ENCODE results near the gene HSPA1L.
A peak's percentile ranks its signal among the peaks of the same experiment; 100 is the strongest.
"Not testable (repeated sequence)": the region's sequence is repeated elsewhere in the genome, so short reads cannot be mapped to it uniquely, and the experiment has no call there.

The HSPA1L gene

DNA sequence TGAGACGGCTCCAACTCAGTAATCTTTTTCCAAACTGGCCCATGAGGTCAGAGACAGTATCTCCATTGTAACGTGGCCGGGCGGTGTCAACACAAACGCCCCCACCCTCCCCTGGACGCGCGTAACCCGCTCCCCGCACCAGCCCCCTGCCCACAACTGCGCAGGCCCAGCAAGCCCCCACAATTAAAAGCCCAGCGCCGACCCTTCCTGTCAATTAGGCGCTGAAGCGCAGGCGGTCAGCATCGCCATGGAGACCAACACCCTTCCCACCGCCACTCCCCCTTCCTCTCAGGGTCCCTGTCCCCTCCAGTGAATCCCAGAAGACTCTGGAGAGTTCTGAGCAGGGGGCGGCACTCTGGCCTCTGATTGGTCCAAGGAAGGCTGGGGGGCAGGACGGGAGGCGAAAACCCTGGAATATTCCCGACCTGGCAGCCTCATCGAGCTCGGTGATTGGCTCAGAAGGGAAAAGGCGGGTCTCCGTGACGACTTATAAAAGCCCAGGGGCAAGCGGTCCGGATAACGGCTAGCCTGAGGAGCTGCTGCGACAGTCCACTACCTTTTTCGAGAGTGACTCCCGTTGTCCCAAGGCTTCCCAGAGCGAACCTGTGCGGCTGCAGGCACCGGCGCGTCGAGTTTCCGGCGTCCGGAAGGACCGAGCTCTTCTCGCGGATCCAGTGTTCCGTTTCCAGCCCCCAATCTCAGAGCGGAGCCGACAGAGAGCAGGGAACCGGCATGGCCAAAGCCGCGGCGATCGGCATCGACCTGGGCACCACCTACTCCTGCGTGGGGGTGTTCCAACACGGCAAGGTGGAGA, at the start of gene HSPA1L, which contains the start of gene HSPA1A:
Gene HSPA1L, minus strand, starts transcription at position 259 of the 814 bp plus-strand sequence. CDS start 3,311 bp downstream, outside the sequence.
Gene HSPA1A, plus strand, starts transcription at position 519 of the 814 bp plus-strand sequence. Its CDS starts 214 bp downstream, at position 733.
- DNase-seq (ENCODE audit: low read depth), result peak; percentile 94

DNA sequence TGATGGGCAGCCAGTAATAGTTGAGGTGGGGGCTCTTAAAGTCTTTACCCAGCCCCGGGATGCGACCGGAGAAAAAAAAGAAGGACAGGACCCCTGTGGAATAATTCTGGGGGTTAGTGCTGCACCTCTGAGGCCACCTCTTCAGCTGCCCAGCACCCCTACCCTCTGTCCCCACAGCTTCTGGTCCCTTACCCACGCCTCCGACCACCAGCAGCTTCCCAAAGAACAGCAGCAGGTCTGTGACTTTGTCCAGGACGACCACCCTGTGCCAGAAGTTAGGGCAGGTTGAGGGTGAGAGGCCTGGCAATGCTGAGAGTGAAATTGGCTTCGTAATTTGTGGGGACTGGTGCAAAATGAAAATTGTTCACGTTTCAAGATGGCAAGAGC, 49.7 kb upstream of the HSPA1L start:
- DNase-seq (ENCODE audit: low read depth), result no peak

DNA sequence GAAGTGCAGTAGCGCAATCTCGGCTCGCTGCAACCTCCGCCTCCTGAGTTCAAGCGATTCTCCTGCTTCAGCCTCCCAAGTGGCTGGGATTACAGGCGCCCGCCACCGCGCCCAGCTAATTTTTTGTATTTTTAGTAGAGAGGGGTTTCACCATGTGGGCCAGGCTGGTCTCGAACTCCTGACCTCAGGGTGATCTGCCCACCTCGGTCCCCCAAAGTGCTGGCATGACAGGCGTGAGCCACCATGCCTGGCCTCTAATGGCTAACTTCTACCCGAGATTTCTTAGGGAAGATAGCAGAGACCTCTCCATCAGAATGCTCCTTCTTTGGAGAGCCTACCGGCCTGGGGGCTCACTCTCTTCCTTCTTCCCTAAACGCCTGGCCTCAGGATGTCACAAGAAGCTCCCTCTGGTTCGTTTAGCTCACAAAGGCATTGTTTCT, 49.1 kb upstream of the HSPA1L start:
- not testable (repeated sequence) for DNase-seq (ENCODE audit: low read depth)

GRCh38 chr6:31862344-31863235, 47.5 kb upstream of the HSPA1L start, which contains the start of gene NEU1:
Gene NEU1 (minus strand): TSS chr6:31862821. CDS start chr6:31862776, 45 bp downstream.
- DNase-seq (ENCODE audit: low read depth), result peak; percentile 100

DNA sequence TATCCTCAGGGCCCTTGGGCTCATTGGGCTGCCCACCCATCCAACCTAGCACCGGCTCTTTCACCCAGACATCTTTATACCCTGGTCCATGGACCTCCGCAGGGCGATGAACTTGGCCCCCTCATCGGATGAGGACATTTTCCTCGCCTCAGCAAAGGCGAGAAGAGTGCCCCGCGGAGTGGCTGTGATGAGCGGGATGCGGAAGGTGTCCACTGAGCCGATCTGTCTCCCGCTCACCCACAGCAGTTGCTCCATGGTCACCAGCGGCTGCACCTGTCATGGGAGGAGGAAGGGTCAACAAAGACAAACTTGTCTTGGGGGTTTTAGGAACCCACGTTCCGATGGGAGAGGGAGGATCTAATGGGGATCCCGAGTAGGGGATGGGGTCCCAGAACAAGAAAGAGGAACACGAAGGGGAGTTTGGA, 46.8 kb upstream of the HSPA1L start:
- no peak for DNase-seq (ENCODE audit: low read depth)

DNA sequence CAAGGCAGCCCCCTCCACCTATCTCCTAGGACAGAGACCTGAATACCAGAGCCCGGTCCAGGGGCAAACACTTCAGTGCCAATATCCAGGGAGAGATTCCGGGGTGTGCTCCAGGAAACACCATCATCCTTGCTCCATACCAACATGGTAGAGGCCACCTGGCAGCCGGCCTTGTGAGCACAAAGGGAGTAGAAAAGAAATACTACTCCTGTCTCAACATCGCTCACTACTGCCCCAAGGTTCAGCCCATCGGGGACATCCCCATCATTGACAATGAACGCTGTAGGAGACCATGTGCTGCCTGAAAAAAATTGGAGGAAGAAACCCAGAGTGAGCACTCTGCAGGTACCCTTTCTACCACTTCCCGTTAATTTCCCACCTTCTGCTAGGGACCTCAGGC, 46.1 kb upstream of the HSPA1L start:
- DNase-seq (ENCODE audit: low read depth), result no peak

- no peak for DNase-seq (ENCODE audit: low read depth)
Observed at GRCh38 chr6:31860349-31860748, 45.3 kb upstream of the HSPA1L start.

DNA sequence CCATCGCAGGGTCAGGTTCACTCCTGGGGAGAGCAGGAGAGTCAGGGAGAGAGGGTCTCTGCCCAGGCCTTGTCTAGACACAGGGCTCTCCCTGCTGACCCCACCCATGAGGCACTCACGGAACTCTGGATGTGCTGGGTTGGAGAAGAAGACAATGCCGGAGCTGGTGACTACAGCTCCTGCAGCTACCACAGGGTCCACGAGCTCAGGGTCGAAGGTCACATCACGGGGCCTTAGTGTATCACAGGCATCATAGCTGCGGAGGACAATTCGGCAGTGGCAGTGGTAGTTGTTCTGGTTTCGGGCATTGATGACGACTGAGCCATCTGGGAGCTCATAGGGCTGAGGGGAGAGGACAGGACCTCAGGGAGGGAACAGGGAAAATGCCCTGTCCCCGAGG, 44.8 kb upstream of the HSPA1L start:
- DNase-seq (ENCODE audit: low read depth), result no peak

GRCh38 chr6:31858707-31859106, 43.6 kb upstream of the HSPA1L start:
- no peak for DNase-seq (ENCODE audit: low read depth)

DNA sequence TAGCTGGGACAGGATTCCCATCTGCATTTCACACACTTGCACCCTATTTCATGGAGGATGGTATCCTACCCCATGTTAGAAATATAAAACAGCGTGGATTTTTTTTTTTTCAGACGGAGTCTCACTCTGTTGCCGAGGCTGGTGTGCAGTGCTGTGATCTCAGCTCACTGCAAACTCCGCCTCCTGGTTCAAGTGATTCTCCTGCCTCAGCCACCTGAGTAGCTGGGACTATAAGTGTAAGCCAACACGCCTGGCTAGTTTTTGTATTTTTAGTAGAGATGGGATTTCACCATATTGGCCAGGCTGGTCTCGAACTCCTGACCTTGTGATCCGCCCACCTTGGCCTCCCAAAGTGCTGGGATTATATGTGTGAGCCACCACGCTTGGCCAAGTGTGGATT, 42.7 kb upstream of the HSPA1L start:
- DNase-seq (ENCODE audit: low read depth), result not testable (repeated sequence)

DNA sequence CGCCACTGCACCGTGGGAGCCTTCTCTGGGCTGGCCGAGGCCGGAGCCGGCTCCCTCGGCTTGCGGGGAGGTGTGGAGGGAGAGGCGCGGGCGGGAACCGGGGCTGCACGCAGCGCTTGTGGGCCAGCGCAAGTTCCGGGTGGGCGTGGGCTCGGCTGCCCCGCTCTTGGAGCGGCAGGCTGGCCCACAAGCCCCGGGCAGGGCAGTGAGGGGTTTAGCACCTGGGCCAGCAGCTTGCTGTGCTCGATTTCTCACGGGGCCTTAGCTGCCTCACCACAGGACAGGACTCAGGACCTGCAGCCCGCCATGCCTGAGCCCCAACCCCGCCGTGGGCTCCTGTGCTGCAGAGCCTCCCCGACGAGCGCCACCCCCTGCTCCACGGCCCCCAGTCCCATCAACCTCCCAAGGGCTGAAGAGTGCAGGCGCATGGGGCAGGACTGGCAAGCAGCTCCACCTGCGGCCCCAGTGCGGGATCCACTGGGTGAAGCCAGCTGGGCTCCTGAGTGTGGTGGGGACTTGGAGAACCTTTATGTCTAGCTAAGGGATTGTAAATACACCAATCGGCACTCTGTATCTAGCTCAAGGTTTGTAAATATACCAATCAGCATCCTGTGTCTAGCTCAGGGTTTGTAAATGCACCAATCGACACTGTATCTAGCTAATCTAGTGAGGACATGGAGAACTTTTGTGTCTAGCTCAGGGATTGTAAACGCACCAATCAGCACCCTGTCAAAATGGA, 37.1 kb upstream of the HSPA1L start:
- not testable (repeated sequence) for DNase-seq (ENCODE audit: low read depth)

DNA sequence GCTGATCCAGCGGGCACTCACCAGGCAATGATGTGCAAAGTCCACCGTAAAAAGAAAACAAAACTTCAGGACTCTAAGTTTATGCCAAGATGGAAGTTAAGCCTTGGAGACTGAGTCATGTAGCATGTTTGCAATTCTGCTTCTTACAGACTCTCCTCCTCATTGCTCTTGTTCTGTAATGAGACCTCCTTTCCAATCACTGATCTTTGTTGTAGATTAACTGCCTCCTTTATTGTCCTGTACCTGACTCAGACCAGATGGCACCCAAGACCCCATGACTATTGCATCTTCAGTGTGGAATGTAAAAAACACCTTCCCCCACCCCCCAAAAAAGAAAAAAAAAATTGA, 36.4 kb upstream of the HSPA1L start:
- peak; percentile 62 for DNase-seq (ENCODE audit: low read depth)

- DNase-seq (ENCODE audit: low read depth), result no peak
Observed at GRCh38 chr6:31850765-31851484, 35.8 kb upstream of the HSPA1L start.

DNA sequence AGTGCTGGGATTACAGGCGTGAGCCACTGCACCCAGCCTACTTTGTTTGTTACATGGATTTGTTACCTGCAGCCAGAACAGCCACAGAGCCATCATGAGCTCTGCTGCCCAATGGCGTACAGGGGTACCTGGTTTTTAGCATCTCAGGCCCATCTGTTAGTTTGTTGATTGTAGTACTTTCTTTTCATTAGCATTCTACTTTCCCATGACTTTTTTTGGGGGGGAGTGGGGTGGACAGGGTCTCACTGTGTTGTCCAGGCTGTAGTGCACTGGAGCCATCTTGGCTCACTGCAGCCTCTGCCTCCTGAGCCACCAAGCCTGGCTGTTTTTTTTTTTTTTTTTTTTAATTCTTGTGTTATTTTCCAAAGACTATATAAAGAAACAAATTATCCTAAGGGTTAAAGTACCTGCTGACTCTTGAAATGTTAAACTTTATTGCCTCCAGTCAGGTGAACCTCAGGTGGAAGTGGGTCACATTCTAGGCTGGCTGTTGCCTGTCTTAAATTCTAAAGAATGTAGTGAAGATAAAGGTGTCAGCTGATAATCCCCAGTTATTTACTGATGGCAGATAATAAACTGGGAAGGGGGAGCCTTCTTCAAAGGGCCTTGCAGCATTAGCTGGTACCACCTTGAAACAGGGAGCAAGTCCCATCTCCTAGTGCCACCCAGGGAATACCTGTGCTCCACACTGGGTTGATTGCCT, 32.3 kb upstream of the HSPA1L start:
- no peak for DNase-seq (ENCODE audit: low read depth)

- no peak for DNase-seq (ENCODE audit: low read depth)
Observed at GRCh38 chr6:31844507-31844906, 29.4 kb upstream of the HSPA1L start.

GRCh38 chr6:31842053-31842452, 27.0 kb upstream of the HSPA1L start:
- DNase-seq (ENCODE audit: low read depth), result no peak

DNA sequence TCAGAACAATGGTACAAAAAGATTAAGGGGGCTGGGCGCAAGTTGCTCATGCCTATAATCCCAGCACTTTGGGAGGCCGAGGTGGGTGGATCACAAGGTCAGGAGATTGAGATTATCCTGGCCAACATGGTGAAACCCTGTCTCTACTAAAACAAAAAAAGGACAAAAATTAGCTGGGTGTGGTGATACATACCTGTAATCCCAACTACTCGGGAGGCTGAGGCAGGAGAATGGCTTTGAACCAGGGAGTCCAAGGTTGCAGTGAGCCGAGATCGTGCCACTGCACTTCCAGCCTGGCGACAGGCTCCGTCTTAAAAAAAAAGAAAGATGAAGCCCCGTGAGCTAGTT, 24.7 kb upstream of the HSPA1L start:
- not testable (repeated sequence) for DNase-seq (ENCODE audit: low read depth)

DNA sequence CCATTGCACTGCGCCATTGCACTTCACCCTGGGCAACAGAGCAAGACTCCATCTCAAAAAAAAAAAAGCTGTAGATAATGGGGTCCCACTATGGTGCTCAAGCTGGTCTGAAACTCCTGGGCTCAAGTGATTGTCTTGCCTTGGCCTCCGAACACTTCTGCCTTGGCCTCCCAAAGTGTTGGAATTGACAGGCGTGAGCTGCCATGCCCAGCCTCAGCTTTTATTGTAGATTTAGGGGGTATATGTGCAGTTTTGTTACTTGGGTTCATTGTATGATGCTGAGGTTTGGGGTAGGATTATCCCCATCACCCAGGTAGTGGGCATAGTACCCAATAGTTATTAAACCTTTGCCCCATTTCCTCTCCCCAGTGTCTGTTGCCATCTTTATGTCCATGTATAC, 23.9 kb upstream of the HSPA1L start:
- no peak for DNase-seq (ENCODE audit: low read depth)

- not testable (repeated sequence) for DNase-seq (ENCODE audit: low read depth)
Observed at GRCh38 chr6:31838114-31838553, 23.1 kb upstream of the HSPA1L start.

DNA sequence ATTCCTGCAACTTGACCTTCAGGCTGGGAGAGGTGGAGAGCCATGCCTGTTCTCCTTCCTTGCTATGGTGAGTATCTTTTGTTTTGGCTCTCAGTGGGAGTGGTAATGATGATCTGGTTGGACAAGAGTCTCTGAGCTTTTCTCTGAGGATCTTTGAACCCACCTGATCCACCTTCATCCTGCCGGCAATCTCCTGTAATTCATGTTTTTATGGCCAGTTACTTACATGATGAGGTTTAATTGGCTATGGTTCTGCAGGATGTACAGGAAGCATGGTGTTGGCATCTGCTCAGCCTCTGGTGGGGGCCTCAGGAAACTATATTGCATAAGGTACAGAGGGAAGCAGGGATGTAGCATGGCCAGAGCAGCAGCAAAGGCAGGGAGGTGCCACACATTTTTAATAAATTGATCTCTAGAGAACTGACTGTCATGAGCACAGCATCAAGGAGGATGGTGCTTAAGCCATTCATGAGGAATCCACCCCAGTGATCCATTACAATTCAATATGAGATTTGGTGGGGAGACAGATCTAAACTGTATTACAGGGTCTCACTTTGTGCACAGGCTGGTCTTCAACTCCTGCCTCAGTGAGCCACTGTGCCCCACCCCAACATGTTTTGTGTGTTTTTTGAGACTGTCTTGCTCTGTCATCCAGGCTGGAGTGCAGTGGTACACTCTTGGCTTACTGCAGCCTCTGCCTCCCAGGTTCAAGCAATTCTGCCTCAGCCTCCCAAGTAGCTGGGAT, 22.5 kb upstream of the HSPA1L start:
- no peak for DNase-seq (ENCODE audit: low read depth)

Measured in iris pigment epithelial cell (primary cell).